ENCODE data around the gene TRABD2B.

- TF ChIP-seq RAD21 (IDR thresholded peaks at IDR 0.05; ENCODE audit: low read depth) (no peak), YY1 (IDR thresholded peaks at IDR 0.05; ENCODE audit: low read depth) (no peak), NFIC (IDR thresholded peaks at IDR 0.05) (no peak), MAX (IDR thresholded peaks at IDR 0.05) (no peak), TAF1 (IDR thresholded peaks at IDR 0.05; ENCODE audit: low read depth) (no peak), CREB1 (IDR thresholded peaks at IDR 0.05; ENCODE audit: low read depth) (no peak), FOXM1 (IDR thresholded peaks at IDR 0.05; ENCODE audit: borderline replicate concordance, low read depth) (no peak), EP300 (IDR thresholded peaks at IDR 0.05; ENCODE audit: borderline replicate concordance) (no peak), REST (IDR thresholded peaks at IDR 0.05; ENCODE audit: low read depth) (no peak), TCF12 (IDR thresholded peaks at IDR 0.05; ENCODE audit: low read depth) (no peak), TEAD4 (IDR thresholded peaks at IDR 0.05) (no peak), CEBPB (IDR thresholded peaks at IDR 0.05) (no peak)
Observed at GRCh38 chr1:47950471-47950870, 46.7 kb downstream of the TRABD2B start.
